B cell (primary cell): ENCODE measurements around the gene HYDIN. TPM values are rescaled to one million over a fixed set of nuclear protein-coding genes. Genes with fewer than 3 reads are reported as not detected.

ENCODE experiments used
- ATAC-seq: fragments of 200-7000 bp; cut with Tn5 transposase; one replicate; pipeline ENCODE4 v1.10.0; 2021; ENCODE audit warnings: low read depth, mild to moderate bottlenecking, moderate number of reproducible peaks, moderate library complexity
- CTCF ChIA-PET: fragments of 350-600 bp; sonication (Branson Sonifier 250); formaldehyde crosslinking; loops from one replicate; lab custom pipeline; 2021; ENCODE audit warnings: antibody characterized with exemption, inconsistent platforms; lab: Charles Lee
- POLR2A ChIA-PET: fragments of 350-600 bp; sonication (Branson Sonifier 250); formaldehyde crosslinking; loops from one replicate; lab custom pipeline; 2021; ENCODE audit warnings: antibody characterized with exemption; lab: Charles Lee
- DNase-seq: peaks from one replicate; pipeline ENCODE4 v3.0.0; 2013
- H2AFZ ChIP-seq: 2 replicates; pipeline ENCODE4 v1.6.1; 2012; ENCODE audit warnings: mild to moderate bottlenecking, low read depth, low read length; ENCODE audit not compliant: insufficient read depth, poor library complexity, severe bottlenecking
- H3K27ac ChIP-seq, 2 donors: 1 replicate in 1 of 2; 2 replicates in 1 of 2; pipeline ENCODE4 v1.5.1; 2012 to 2013; ENCODE audit warnings: low read length in 2 of 2, mild to moderate bottlenecking in 2 of 2, moderate library complexity in 1 of 2
- H3K27me3 ChIP-seq, 4 experiments: fragments of 200-600 bp in 1 of 4; sonication (generic) in 1 of 4; replicated peaks in 1 of 4; 1 replicate in 2 of 4; 2 replicates in 2 of 4; pipeline versions ENCODE4 v1.6.1 to v1.7.0; 2013 to 2016; ENCODE audit warnings: low read length in 3 of 4, mild to moderate bottlenecking in 2 of 4, mixed read lengths in 1 of 4, moderate library complexity in 1 of 4; ENCODE audit not compliant: insufficient read depth in 4 of 4, control insufficient read depth in 3 of 4; ENCODE audit errors: control extremely low read depth in 1 of 4
- H3K36me3 ChIP-seq, 2 experiments: replicated peaks in 1 of 2; 1 replicate in 1 of 2; 2 replicates in 1 of 2; pipeline versions ENCODE4 v1.6.1 to v1.7.1; 2013; ENCODE audit warnings: low read length in 1 of 2; ENCODE audit not compliant: insufficient read depth in 2 of 2, control insufficient read depth in 1 of 2; ENCODE audit errors: control extremely low read depth in 1 of 2, extremely low read depth in 1 of 2
- H3K4me1 ChIP-seq, 2 donors: fragments of 200-600 bp in 1 of 2; sonication (generic) in 1 of 2; 1 replicate in 1 of 2; 2 replicates in 1 of 2; pipeline versions ENCODE4 v1.5.1 to v1.6.1; 2013 to 2017; ENCODE audit warnings: low read length in 2 of 2; ENCODE audit not compliant: control insufficient read depth in 2 of 2, insufficient read depth in 2 of 2
- H3K4me2 ChIP-seq: replicated peaks from 2 replicates; pipeline ENCODE3; 2012; ENCODE audit warnings: mild to moderate bottlenecking, low read depth, low read length; ENCODE audit not compliant: poor library complexity, severe bottlenecking
- H3K4me3 ChIP-seq, 5 experiments: fragments of 200-600 bp in 1 of 5; sonication (generic) in 1 of 5; 1 replicate in 3 of 5; 2 replicates in 2 of 5; pipeline versions ENCODE4 v1.5.1 to v1.7.0; 2011 to 2016; ENCODE audit warnings: low read length in 4 of 5, mild to moderate bottlenecking in 4 of 5, low read depth in 2 of 5, control low read depth in 1 of 5, moderate library complexity in 1 of 5; ENCODE audit not compliant: insufficient read depth in 1 of 5; ENCODE audit errors: control extremely low read depth in 1 of 5, extremely low read depth in 1 of 5
- H3K79me2 ChIP-seq: fragments of 200-600 bp; sonication (generic); one replicate; pipeline ENCODE4 v1.6.0; 2016; ENCODE audit warnings: low read length; ENCODE audit not compliant: control insufficient read depth, insufficient read depth
- H3K9ac ChIP-seq: fragments of 200-600 bp; sonication (generic); 2 replicates; pipeline ENCODE4 v1.6.1; 2017; ENCODE audit warnings: mild to moderate bottlenecking, low read length, moderate library complexity
- H3K9me3 ChIP-seq, 3 donors: one replicate each; pipeline versions ENCODE4 v1.6.1 to v1.7.1; 2013; ENCODE audit warnings: low read length in 2 of 3; ENCODE audit not compliant: control insufficient read depth in 2 of 3, insufficient read depth in 1 of 3; ENCODE audit errors: control extremely low read depth in 1 of 3
- H4K20me1 ChIP-seq: 2 replicates; pipeline ENCODE4 v1.6.0; 2012; ENCODE audit warnings: mild to moderate bottlenecking, low read length; ENCODE audit not compliant: insufficient read depth, control insufficient read depth, poor library complexity, severe bottlenecking
- H3K27ac Mint-ChIP-seq: one replicate; pipeline ENCODE4 v1.8.0; 2021; ENCODE audit warnings: mixed read lengths
- H3K27me3 Mint-ChIP-seq: one replicate; pipeline ENCODE4 v1.8.0; 2021; ENCODE audit warnings: mixed read lengths
- H3K4me1 Mint-ChIP-seq: one replicate; pipeline ENCODE4 v1.8.0; 2021; ENCODE audit warnings: mixed read lengths
- H3K4me3 Mint-ChIP-seq: one replicate; pipeline ENCODE4 v1.8.0; 2021; ENCODE audit warnings: mixed read lengths
- H3K9me3 Mint-ChIP-seq: one replicate; pipeline ENCODE4 v1.8.0; 2022; ENCODE audit warnings: mixed read lengths; ENCODE audit not compliant: insufficient read depth
- CTCF ChIP-seq: fragments of 200-600 bp; IDR thresholded peaks from one replicate; pipeline ENCODE4 v1.8.0; 2022; ENCODE audit warnings: antibody characterized with exemption, mild to moderate bottlenecking
- EZH2 ChIP-seq: IDR thresholded peaks from 2 replicates; pipeline ENCODE4 v1.6.1; 2012; ENCODE audit warnings: borderline replicate concordance, low read depth, mild to moderate bottlenecking, moderate library complexity, low read length; ENCODE audit not compliant: insufficient read depth, poor library complexity, severe bottlenecking
- WGBS: methylation state at CpG from one replicate; pipeline ENCODE4 v1.1.5; 2013; ENCODE audit warnings: missing lambda C conversion rate; ENCODE audit not compliant: insufficient coverage; 5-methylcytosine and 5-hydroxymethylcytosine counted together
- intact Hi-C: fragments of 100-400 bp; cut with micrococcal nuclease; formaldehyde crosslinking; loops from one replicate; pipeline ENCODE4 v1.10.0; 2022
- polyA plus RNA-seq: library from polyadenylated mRNA; depleted of rRNA; stranded (reverse); fragments of >200 nt; gene quantifications from 2 replicates; pipeline ENCODE4 v1.2.3, GENCODE V29; 2012
- total RNA-seq, 2 donors: library from RNA; stranded (reverse); fragments of 120-200 nt in 1 of 2; gene quantifications; 1 replicate in 1 of 2; 2 replicates in 1 of 2; pipeline versions ENCODE4 v1.2.3 to v1.2.4, GENCODE V29; 2013 to 2022

Gene HYDIN
- total and polyA plus RNA-seq, 2 donors (not counting 1 experiment from before 2014, with no cell fraction given), result 0.10 TPM; not detected in 1

GRCh38 chr16:70767377-70768202, 462.9 kb downstream of the HYDIN start:
- Mint-ChIP-seq H3K27me3 (no peaks in the 10 kb centered on the region), H3K9me3 (no peaks in the 10 kb centered on the region), H3K4me1 (no peaks in the 10 kb centered on the region), H3K27ac (no peak overlapping the region), H3K4me3 (no peak overlapping the region)
- Histone ChIP-seq H3K4me3 (no peak overlapping the region), H2AFZ (no peak overlapping the region), H3K27ac (no peak overlapping the region), H3K4me1 (no peaks in the 10 kb centered on the region), H3K9me3 (no peaks in the 10 kb centered on the region), H3K27me3 (no peaks in the 10 kb centered on the region), H3K36me3 (peaks cover 0 to 67% of the 10 kb centered on the region in 2 experiments), H3K4me2 (no peak overlapping the region), H3K79me2 (peaks cover 4% of the 10 kb centered on the region), H4K20me1 (peaks cover 7% of the 10 kb centered on the region), H3K9ac (no peak overlapping the region)
- no peak for ATAC-seq
- TF ChIP-seq CTCF (no peak), EZH2 (no peak)
- ChIA-PET POLR2A (no interaction called here), CTCF (interaction anchor here (1.1 kb wide), 1 partner anchor 11 kb away, joined by 4 read pairs; no protein-coding TSS in a partner anchor)
- WGBS, result 100% methylated on average over 1 of the region's 4 CpGs
- intact Hi-C loops, result no loop called here
- no peak for DNase-seq

- Histone ChIP-seq H3K4me2 (no peak overlapping the region), H2AFZ (no peak overlapping the region), H3K79me2 (peaks cover 4% of the 10 kb centered on the region), H3K4me1 (no peaks in the 10 kb centered on the region), H3K36me3 (peaks cover 0 to 62% of the 10 kb centered on the region in 2 experiments), H3K27me3 (no peaks in the 10 kb centered on the region), H4K20me1 (peaks cover 7% of the 10 kb centered on the region), H3K9me3 (no peaks in the 10 kb centered on the region), H3K9ac (no peak overlapping the region), H3K27ac (no peak overlapping the region), H3K4me3 (no peak overlapping the region)
- TF ChIP-seq CTCF (no peak), EZH2 (no peak)
- H3K4me3 Mint-ChIP-seq, result no peak overlapping the region
- no peak overlapping the region for H3K27ac Mint-ChIP-seq
- intact Hi-C loops, result no loop called here
- DNase-seq, result no peak
- 96% methylated on average over 4 of the region's 4 CpGs for WGBS
- H3K9me3 Mint-ChIP-seq, result no peaks in the 10 kb centered on the region
- POLR2A ChIA-PET, result no interaction called here
- H3K4me1 Mint-ChIP-seq, result no peaks in the 10 kb centered on the region
- H3K27me3 Mint-ChIP-seq, result no peaks in the 10 kb centered on the region
- CTCF ChIA-PET, result no interaction called here
- ATAC-seq, result no peak
Measured at GRCh38 chr16:70766658-70767057, 463.9 kb downstream of the HYDIN start.
